Measurements from ENCODE around the gene PAK5.

Gene PAK5

DNA sequence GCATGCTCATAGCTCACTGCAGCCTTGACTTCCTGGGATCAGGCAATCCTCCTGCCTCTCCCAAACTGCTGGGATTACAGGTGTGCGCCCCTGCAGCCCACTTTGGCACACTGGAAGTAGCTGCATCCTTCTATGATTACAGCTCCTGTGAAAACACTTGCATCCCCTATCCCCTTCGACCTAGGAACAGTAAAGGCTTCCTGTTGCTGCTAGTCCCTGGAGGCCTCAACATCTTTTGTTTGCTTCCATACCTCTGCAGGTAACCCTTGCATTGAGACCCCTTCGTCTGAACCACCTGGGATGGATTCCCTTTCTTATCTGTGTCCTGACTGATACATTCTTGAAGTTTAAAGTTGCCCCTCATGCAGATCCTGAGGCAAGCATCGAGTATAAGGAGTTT lies 152.4 kb downstream of the PAK5 start:
- no peak overlapping the region for H3K4me3 ChIP-seq (ENCODE audit: control insufficient read depth, low read depth, low read length)
- no peak for DNase-seq (ENCODE audit: low read depth)
- TF ChIP-seq, protein P1, sequence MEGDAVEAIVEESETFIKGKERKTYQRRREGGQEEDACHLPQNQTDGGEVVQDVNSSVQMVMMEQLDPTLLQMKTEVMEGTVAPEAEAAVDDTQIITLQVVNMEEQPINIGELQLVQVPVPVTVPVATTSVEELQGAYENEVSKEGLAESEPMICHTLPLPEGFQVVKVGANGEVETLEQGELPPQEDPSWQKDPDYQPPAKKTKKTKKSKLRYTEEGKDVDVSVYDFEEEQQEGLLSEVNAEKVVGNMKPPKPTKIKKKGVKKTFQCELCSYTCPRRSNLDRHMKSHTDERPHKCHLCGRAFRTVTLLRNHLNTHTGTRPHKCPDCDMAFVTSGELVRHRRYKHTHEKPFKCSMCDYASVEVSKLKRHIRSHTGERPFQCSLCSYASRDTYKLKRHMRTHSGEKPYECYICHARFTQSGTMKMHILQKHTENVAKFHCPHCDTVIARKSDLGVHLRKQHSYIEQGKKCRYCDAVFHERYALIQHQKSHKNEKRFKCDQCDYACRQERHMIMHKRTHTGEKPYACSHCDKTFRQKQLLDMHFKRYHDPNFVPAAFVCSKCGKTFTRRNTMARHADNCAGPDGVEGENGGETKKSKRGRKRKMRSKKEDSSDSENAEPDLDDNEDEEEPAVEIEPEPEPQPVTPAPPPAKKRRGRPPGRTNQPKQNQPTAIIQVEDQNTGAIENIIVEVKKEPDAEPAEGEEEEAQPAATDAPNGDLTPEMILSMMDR (IDR thresholded peaks at IDR 0.05; ENCODE audit: control insufficient read depth, insufficient read depth, low read depth, low read length, missing control alignments), result no peak

DNA sequence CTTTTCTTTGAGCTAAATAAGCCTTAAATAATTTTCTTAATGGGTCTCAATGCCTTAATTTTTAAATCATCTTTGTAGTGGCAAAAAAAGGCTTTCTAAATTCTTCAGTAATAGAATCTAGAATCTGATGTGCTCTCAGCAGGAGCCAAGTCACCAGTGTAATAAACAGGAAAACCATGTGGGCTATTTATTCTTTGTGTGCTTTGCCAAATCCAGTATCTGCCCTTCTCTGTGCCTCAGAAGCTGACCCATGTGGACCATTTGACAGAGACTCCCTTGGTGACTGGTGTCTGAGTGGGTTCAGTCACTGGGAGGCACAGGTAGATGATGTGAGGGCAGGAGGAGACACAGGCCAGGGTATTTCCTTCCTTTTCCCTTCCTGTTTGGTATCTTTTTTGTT lies 152.9 kb downstream of the PAK5 start:
- no peak for DNase-seq (ENCODE audit: low read depth)
- TF ChIP-seq, protein P1 (IDR thresholded peaks at IDR 0.05; ENCODE audit: control insufficient read depth, insufficient read depth, low read depth, low read length, missing control alignments), result no peak

DNA sequence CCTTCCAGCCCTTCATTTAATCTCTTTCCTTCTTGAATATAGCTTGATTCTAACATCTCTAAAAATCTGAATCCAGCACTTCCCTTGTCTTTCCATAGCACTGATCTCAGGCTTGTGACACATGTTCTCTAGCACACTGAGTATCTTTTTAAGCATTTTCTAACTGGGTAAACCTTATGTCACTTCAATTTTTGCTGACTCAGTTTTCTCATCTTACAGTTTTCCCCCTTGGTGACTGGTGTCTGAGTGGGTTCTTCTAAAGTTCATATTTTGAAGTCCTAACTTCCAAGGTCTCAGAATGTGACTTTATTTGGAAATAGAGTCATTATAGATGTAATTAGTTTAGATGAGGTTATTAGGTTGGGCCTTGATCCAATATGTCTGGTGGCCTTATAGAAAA lies 153.9 kb downstream of the PAK5 start:
- TF ChIP-seq, protein P1 (IDR thresholded peaks at IDR 0.05; ENCODE audit: control insufficient read depth, insufficient read depth, low read depth, low read length, missing control alignments), result no peak
- H3K4me3 ChIP-seq (ENCODE audit: control insufficient read depth, low read depth, low read length), result no peak overlapping the region
- no peak for DNase-seq (ENCODE audit: low read depth)

More for the DNA sequence above, 152.9 kb downstream of the PAK5 start:
- H3K4me3 ChIP-seq (ENCODE audit: control insufficient read depth, low read depth, low read length), result no peak overlapping the region

DNA sequence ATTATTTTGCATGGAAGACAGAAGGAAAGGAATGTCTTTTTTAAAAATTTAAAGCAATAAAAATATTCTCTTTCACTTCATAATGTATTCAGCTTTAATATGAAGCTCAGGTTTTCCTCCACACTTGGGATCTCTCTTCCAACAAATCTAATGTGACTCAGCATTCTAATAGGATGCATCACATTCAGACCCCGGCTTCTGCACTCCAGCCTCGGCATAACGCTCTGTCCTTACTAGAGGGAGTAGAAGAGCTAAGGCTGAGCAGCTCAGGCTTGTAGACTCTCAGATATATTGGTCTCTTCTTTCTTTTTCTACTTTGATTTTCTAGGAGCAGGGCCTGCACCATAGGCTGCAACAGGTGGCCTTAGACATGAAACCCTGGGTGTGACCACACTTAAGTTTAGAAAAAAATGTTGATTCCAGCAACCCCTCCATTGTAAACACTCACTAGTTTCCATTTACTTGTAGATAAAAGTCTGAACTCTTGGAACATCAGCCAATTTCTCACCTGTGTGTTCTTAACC lies 161.7 kb downstream of the PAK5 start:
- H3K4me3 ChIP-seq (ENCODE audit: control insufficient read depth, low read depth, low read length), result no peak overlapping the region
- DNase-seq (ENCODE audit: low read depth), result no peak
- TF ChIP-seq, protein P1 (IDR thresholded peaks at IDR 0.05; ENCODE audit: control insufficient read depth, insufficient read depth, low read depth, low read length, missing control alignments), result no peak

DNA sequence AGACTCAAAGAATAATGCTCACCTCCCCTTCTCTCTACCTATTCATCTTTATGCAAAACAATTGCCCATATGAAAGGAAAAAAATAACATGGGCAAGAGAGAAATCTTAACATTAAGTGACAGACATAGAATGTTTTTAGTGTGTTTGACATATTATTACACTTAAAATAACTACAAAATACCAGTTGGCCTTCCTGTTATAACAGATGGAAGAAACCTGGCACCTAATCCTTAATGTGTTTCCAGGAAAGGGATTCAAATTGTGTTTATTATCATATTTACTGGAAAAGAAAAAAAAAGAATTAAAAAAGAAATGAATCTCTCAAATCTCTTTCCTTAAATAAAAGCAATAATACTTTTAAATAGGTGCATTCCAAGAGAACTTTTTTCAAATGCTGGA lies 165.9 kb downstream of the PAK5 start:
- no peak overlapping the region for H3K4me3 ChIP-seq (ENCODE audit: control insufficient read depth, low read depth, low read length)
- TF ChIP-seq, protein P1 (IDR thresholded peaks at IDR 0.05; ENCODE audit: control insufficient read depth, insufficient read depth, low read depth, low read length, missing control alignments), result no peak
- no peak for DNase-seq (ENCODE audit: low read depth)

DNA sequence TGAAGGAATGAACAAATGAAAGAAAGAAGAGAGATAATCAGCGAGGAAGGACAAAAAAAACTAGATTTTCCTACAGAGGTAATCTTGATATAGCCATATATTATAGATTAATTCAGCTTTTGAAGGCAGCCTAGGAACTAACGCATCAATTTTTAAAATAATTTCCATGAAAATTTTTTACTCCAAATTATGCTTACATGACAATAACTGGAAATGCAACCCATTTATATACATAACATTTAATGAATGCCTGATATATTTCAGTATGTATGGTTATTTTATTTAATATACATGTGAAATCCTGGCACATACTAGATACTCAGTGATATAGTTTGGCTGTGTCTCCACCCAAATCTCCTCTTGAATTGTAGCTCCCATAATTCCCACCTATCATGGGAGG lies 166.8 kb downstream of the PAK5 start:
- no peak overlapping the region for H3K4me3 ChIP-seq (ENCODE audit: control insufficient read depth, low read depth, low read length)
- no peak for DNase-seq (ENCODE audit: low read depth)
- TF ChIP-seq, protein P1 (IDR thresholded peaks at IDR 0.05; ENCODE audit: control insufficient read depth, insufficient read depth, low read depth, low read length, missing control alignments), result no peak

DNA sequence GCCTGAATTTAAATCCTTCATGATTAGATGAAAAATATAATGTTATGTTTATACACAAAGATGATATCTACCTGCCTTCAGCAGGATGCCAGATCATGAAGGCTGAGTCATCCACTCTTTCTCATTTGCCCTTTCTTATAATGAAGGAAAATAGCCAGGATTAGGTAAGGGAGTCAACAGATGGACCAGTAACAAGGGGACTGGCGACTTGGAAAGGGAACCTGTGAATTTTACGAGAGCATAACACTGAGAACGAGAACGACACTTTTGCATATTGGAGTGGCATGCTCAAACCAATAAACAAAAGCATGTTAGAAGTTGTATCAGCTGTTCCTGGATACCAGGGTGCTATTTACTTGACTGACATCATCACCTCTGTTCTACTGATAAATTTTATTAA lies 170.5 kb downstream of the PAK5 start:
- DNase-seq (ENCODE audit: low read depth), result no peak
- H3K4me3 ChIP-seq (ENCODE audit: control insufficient read depth, low read depth, low read length), result no peak overlapping the region
- TF ChIP-seq, protein P1 (IDR thresholded peaks at IDR 0.05; ENCODE audit: control insufficient read depth, insufficient read depth, low read depth, low read length, missing control alignments), result no peak
